GM12801 (cell line): ENCODE results near the gene FAAP20.

Experiments
- TF ChIP-seq, protein P1 (sequence below): IDR thresholded peaks from one replicate; pipeline ENCODE4 v1.5.1; 2011; ENCODE audit warnings: control low read depth; ENCODE audit not compliant: insufficient read length; ENCODE audit errors: extremely low read depth

The FAAP20 gene

DNA sequence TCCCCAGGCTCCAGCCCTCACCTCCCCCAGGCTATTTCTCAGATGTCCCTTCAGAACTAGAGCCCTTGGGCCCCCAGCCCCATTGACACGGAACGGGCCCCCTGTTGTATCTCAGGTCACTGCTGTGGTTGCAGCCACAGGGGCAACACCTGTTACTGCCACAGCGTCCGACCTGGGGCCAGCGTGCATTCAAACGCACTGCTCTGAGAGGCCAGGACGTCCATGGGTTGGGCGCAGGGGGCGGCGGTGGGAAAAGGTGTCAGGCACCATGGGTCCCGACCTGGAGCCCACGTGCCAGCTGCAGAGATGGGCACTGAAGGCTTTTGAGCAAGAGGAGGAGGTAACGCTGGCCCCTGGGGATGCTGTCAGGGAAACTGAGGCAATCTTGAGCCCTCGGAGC, 13.3 kb downstream of the FAAP20 start:
- TF ChIP-seq, protein P1, sequence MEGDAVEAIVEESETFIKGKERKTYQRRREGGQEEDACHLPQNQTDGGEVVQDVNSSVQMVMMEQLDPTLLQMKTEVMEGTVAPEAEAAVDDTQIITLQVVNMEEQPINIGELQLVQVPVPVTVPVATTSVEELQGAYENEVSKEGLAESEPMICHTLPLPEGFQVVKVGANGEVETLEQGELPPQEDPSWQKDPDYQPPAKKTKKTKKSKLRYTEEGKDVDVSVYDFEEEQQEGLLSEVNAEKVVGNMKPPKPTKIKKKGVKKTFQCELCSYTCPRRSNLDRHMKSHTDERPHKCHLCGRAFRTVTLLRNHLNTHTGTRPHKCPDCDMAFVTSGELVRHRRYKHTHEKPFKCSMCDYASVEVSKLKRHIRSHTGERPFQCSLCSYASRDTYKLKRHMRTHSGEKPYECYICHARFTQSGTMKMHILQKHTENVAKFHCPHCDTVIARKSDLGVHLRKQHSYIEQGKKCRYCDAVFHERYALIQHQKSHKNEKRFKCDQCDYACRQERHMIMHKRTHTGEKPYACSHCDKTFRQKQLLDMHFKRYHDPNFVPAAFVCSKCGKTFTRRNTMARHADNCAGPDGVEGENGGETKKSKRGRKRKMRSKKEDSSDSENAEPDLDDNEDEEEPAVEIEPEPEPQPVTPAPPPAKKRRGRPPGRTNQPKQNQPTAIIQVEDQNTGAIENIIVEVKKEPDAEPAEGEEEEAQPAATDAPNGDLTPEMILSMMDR: no peak

DNA sequence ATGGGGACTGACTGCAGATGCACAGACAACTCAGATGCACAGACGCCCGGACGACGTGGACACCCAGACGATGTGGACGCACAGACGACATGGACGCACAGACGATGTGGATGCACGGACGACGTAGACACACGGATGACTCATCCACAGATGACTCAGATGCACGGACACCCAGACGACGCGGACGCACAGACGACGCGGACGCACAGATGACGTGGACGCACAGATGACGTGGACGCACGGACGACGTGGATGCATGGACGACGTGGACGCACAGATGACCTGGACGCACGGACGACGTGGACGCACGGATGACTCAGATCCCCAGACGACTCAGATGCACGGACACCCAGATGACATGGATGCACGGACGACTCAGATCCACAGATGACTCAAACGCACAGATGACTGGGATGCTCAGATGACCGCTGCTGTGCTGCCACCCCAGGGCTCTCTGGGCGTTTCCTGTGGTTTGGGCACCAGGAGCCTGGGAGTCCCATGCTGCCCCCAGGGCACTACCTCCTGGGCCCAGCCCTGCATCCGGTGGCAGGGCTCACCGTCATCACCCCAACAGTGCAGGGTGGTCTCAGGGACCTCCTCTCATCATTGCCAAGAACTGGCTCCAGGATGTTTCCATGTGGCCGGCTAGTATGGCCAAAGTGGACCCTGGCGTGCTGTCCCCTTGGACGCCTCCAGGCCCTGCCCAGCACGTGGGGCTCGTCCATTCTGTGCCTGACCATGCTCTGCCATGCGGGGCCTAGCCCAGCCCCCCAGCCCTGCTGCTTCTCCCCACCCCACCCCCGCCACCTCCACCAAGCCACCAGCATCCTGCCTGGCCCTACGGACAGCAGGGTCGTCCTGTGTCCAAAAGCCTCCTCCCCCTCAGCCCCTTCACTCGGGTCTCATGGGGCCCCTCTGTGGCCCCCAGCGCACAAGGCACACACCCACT, 14.0 kb downstream of the FAAP20 start:
- TF ChIP-seq, protein P1: no peak

DNA sequence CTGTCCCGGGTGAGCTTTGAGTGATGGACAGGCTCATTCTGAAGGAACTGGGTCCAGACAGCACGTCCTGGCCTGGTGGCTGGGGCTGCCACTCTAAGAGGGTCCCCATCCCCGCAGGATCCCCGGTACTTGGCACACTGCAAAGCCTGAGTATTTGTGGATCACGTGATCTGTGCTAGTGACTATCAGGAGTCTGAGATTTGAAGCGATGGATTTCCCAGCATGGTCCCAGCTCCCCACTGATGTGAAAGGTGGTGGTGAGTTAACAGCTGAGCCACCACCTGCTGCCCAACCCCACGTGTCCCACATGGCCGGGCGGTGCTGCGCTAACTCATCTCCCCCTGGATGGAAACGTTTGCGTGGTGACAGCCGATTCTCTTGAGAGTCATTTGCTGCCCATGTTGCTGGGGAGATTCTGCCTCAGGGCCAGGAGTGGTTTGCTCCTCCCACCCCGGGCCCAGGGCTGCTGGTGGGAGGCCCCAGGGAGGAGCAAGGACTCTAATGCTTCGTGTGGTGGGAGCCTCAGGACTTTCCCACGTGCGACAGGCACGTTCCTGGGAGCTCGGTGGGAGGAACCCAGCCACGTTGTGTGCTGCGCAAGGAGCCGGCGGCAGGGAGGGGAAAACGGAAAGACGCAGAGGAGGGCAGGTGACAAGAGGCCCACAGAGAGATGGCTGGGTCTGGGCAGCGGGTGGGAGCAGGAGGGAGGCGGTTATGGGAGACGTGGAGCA, 15.1 kb downstream of the FAAP20 start:
- TF ChIP-seq, protein P1: no peak

DNA sequence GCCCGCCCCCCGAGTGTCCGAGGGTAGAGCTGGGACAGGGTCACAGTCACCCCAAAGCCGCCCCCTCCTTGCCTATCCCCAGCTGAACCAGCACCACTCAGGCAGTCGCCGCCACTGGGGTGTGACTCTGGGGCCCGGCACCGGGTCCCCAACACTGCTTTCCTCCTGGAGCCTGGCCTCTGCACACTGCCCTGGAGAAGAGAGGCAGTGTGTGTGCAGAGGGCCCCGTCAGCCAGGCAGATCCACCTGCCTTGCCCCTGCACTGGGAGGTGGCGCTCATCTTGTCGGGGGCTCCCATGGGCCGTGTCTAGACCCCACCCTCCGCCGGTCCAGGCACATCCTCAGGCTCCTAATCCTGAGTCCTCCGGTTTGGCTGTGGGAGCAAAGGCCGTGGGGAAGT, 15.7 kb downstream of the FAAP20 start:
- TF ChIP-seq, protein P1: no peak

DNA sequence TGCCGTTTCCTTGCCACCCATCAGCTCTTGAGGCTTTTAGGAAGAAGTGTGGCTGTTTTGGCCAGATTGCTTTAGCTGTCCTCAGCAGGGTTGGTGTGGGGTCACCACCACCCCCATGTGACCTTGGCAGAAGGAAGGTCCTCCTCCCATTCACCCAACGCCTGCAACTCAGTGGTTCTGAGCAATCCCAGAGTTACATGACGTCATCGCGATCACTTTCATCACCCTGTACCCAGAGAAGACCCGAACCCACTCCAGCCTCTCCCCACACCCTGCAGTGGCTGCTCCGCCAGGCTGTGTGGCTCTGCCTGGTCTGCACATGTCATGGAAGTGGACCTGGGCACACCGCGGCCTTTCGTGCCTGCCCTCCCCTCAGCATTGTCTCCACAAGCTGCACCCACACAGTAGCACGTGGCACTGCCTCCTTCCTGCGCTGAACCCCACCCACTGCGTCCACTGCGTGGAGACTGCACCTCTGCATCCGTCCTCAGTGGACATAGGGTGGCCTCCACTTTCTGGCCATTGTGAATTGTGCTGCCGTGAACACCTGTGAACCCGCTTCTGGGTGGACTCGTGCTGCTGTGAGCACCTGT, 16.5 kb downstream of the FAAP20 start:
- TF ChIP-seq, protein P1: no peak

DNA sequence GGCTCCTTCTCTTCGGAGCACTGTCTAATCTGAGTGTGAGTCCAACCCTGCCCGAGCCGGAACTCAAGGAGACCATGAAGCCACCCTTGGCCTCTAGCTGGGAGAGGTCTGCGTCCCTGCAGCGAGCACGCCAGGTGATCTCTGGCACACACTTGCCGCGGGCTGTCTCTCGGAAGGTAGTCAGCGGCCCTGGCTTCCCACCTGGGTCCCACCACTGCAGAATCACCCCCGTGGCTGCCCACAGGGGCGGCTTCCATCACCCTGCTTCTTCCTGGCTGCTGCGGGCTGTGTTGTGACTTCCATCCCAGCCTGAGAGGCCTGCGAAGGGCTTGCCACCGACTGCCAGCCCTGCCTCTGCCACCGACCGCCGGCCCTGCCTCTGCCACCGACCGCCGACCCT, 17.0 kb downstream of the FAAP20 start:
- TF ChIP-seq, protein P1: no peak

DNA sequence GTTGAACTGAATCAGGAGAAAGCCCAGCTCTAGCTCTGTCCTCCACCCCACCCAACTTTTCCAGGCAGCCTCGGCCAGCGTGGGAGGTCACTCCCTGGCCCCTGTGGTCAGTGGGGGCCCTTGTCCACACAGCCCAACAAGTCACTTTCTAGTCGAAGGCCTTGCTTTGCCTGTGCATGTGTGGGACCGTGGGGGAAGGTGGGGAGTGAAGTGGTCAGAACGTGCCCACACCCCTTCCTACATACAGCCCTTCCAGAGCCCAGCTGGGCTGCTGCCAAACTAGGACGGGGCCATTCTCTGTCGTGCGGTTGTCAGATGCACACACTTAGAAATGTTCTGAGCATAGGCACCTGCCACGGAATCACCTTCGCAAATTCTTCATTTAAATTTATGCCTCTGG, 18.0 kb downstream of the FAAP20 start:
- TF ChIP-seq, protein P1: no peak
